HepG2 (cell line): ENCODE data around the gene HLF. TPM values are rescaled to one million over a fixed set of nuclear protein-coding genes. Genes with fewer than 3 reads are reported as not detected.
A peak's percentile ranks its signal among the peaks of the same experiment; 100 is the strongest.

Experiments used
- GTF2F1 ChIP-seq: fragments of 150-350 bp; IDR thresholded peaks from 2 replicates; pipeline ENCODE4 v1.6.1; 2014; ENCODE audit warnings: low read length
- HNRNPK ChIP-seq: fragments of 200-400 bp; formaldehyde crosslinking; IDR thresholded peaks from 2 replicates; pipeline ENCODE4 v1.6.1; 2018; ENCODE audit warnings: low read length, low read depth, moderate library complexity, mild to moderate bottlenecking; ENCODE audit not compliant: poor library complexity, severe bottlenecking
- HOXA5 ChIP-seq: sonication (generic); formaldehyde crosslinking; IDR thresholded peaks from 2 replicates; pipeline ENCODE4 v1.4.0; 2020; ENCODE audit warnings: missing genetic modification reagents
- KDM5A ChIP-seq: fragments of 200-600 bp; sonication (generic); IDR thresholded peaks from 2 replicates; pipeline ENCODE4 v1.7.0; 2018; ENCODE audit warnings: antibody characterized with exemption, mild to moderate bottlenecking, low read length, borderline replicate concordance
- MTERF4 ChIP-seq: sonication (generic); formaldehyde crosslinking; IDR thresholded peaks from 2 replicates; pipeline ENCODE4 v1.8.0; 2023; ENCODE audit warnings: mild to moderate bottlenecking, missing genetic modification reagents
- NONO ChIP-seq, 2 experiments: fragments of 450-650 bp in 1 of 2; sonication (generic) in 1 of 2; formaldehyde crosslinking in 1 of 2; IDR thresholded peaks in 1 of 2; conservative IDR thresholded peaks in 1 of 2; 2 replicates each; pipeline versions ENCODE4 v1.6.1 to v1.8.0; 2017 to 2022; ENCODE audit warnings: mild to moderate bottlenecking in 1 of 2, missing genetic modification reagents in 1 of 2, moderate library complexity in 1 of 2
- NR2F1 ChIP-seq, 2 experiments: fragments of 450-650 bp in 1 of 2; formaldehyde crosslinking in 1 of 2; IDR thresholded peaks; 2 replicates each; pipeline versions ENCODE4 v1.5.0 to v1.6.1; 2016 to 2020; ENCODE audit warnings: mild to moderate bottlenecking in 1 of 2, missing compliant biosample characterization in 1 of 2, missing genetic modification reagents in 1 of 2, moderate library complexity in 1 of 2
- NR2F6 ChIP-seq, 2 experiments: IDR thresholded peaks; 2 replicates each; pipeline ENCODE4 v1.6.1; 2016; ENCODE audit warnings: antibody characterized with exemption in 1 of 2, mild to moderate bottlenecking in 1 of 2
- RAD21 ChIP-seq: fragments of 450-650 bp; formaldehyde crosslinking; IDR thresholded peaks from 2 replicates; pipeline ENCODE4 v1.5.0; 2020; ENCODE audit warnings: mild to moderate bottlenecking
- RBFOX2 ChIP-seq: fragments of 200-400 bp; formaldehyde crosslinking; IDR thresholded peaks from 2 replicates; pipeline ENCODE4 v1.6.1; 2017; ENCODE audit warnings: low read depth, mild to moderate bottlenecking, low read length
- RNF2 ChIP-seq: fragments of 450-650 bp; conservative IDR thresholded peaks from 2 replicates; pipeline ENCODE4 v1.6.1; 2016; ENCODE audit warnings: low read depth
- SYNCRIP ChIP-seq: fragments of 200-400 bp; formaldehyde crosslinking; IDR thresholded peaks from 2 replicates; pipeline ENCODE4 v1.6.1; 2018; ENCODE audit warnings: mild to moderate bottlenecking, low read depth, low read length; ENCODE audit not compliant: insufficient read depth
- THAP11 ChIP-seq: IDR thresholded peaks from 2 replicates; pipeline ENCODE4 v1.6.1; 2016; ENCODE audit warnings: missing biosample characterization, missing genetic modification reagents
- ZBTB42 ChIP-seq: sonication (generic); formaldehyde crosslinking; IDR thresholded peaks from 2 replicates; pipeline ENCODE4 v1.5.0; 2020; ENCODE audit warnings: mild to moderate bottlenecking, missing genetic modification reagents
- ZIK1 ChIP-seq: sonication (generic); formaldehyde crosslinking; IDR thresholded peaks from 2 replicates; pipeline ENCODE4 v1.5.0; 2020; ENCODE audit warnings: mild to moderate bottlenecking, low read depth, missing genetic modification reagents, borderline replicate concordance
- ZNF138 ChIP-seq: sonication (generic); formaldehyde crosslinking; IDR thresholded peaks from 2 replicates; pipeline ENCODE4 v1.5.0; 2020; ENCODE audit warnings: mild to moderate bottlenecking, low read depth, missing genetic modification reagents
- ZNF512B ChIP-seq: sonication (generic); formaldehyde crosslinking; IDR thresholded peaks from 2 replicates; pipeline ENCODE4 v1.5.1; 2020; ENCODE audit warnings: missing genetic modification reagents, mild to moderate bottlenecking, borderline replicate concordance
- ZNF570 ChIP-seq: sonication (generic); formaldehyde crosslinking; IDR thresholded peaks from 2 replicates; pipeline ENCODE4 v1.4.0; 2020; ENCODE audit warnings: mild to moderate bottlenecking, missing genetic modification reagents, borderline replicate concordance
- ZNF589 ChIP-seq: sonication (generic); formaldehyde crosslinking; conservative IDR thresholded peaks from 2 replicates; pipeline ENCODE4 v1.8.0; 2022; ENCODE audit warnings: mild to moderate bottlenecking, moderate library complexity, missing genetic modification reagents
- ZNF878 ChIP-seq: sonication (generic); formaldehyde crosslinking; IDR thresholded peaks from 2 replicates; pipeline ENCODE4 v1.8.1; 2023; ENCODE audit warnings: mild to moderate bottlenecking, missing genetic modification reagents, moderate library complexity
- ZSCAN25 ChIP-seq: sonication (generic); formaldehyde crosslinking; IDR thresholded peaks from 2 replicates; pipeline ENCODE4 v1.8.0; 2022; ENCODE audit warnings: mild to moderate bottlenecking, missing genetic modification reagents
- polyA plus RNA-seq, 8 experiments: library from polyadenylated mRNA; depleted of rRNA in 3 of 8; stranded (reverse) in 7 of 8; unstranded in 1 of 8; fragments of >200 nt; fragmentation: Illumina TruSeq in 4 of 8; extraction: Trizol in 4 of 8; gene quantifications; 2 replicates each; pipeline versions ENCODE4 v1.2.1 to v1.2.3, GENCODE V29; 2011 to 2016; ENCODE audit warnings: low read depth in 4 of 8, missing spikeins in 1 of 8, mixed read lengths in 1 of 8; ENCODE audit not compliant: insufficient read depth in 1 of 8
- total RNA-seq, 5 experiments: library from RNA; depleted of rRNA; stranded (reverse); fragments of >200 nt; fragmentation: Illumina TruSeq; extraction: Trizol; gene quantifications; 2 replicates each; pipeline ENCODE4 v1.2.3, GENCODE V29; 2016; ENCODE audit warnings: low read depth in 1 of 5
- TF ChIP-seq, protein P1 (sequence below): sonication (generic); formaldehyde crosslinking; IDR thresholded peaks from 2 replicates; pipeline ENCODE4 v1.5.0; 2020; ENCODE audit warnings: missing genetic modification reagents

HLF gene
- total and polyA plus RNA-seq, 2 of the 13 experiments (the other 11 are each of a cell fraction or from before 2014, with no cell fraction given): 202 to 346 TPM

GRCh38 chr17:55284001-55284884 lies 19.5 kb downstream of the HLF start (continued):
- TF ChIP-seq MTERF4 (CRISPR knock-in tag) (no peak), RBFOX2 (peak; percentile 79), SYNCRIP (no peak), ZSCAN25 (CRISPR knock-in tag) (peak; percentile 89), ZNF512B (CRISPR knock-in tag) (no peak), ZNF570 (CRISPR knock-in tag) (peak; percentile 77; the same call in 1 of the 2 replicates), HOXA5 (peak; percentile 42; the same call in 1 of the 2 replicates), THAP11 (CRISPR knock-in tag) (peak; percentile 65; the same call in 1 of the 2 replicates), HNRNPK (no peak), NR2F1 (CRISPR knock-in tag; IDR thresholded peaks at IDR 0.05) (peak in 1 of 2 experiments; percentile 60; a peak in 1 of 4 replicates), GTF2F1 (no peak), ZIK1 (peak; percentile 77; the same call in 1 of the 2 replicates), RAD21 (CRISPR knock-in tag) (no peak), ZNF138 (CRISPR knock-in tag) (no peak), ZBTB42 (CRISPR knock-in tag) (no peak), NR2F6 (IDR thresholded peaks at IDR 0.05) (peak; percentile 79), NR2F6 (CRISPR knock-in tag; IDR thresholded peaks at IDR 0.05) (peak; percentile 92), ZNF589 (no peak), ZNF878 (CRISPR knock-in tag) (peak; percentile 96; the same call in 1 of the 2 replicates), KDM5A (peak; percentile 45; the same call in 1 of the 2 replicates), RNF2 (no peak), NONO (IDR thresholded peaks at IDR 0.05) (no peak), NONO (CRISPR knock-in tag; conservative IDR thresholded peaks at IDR 0.05) (peak; percentile 65)
- TF ChIP-seq, protein P1, sequence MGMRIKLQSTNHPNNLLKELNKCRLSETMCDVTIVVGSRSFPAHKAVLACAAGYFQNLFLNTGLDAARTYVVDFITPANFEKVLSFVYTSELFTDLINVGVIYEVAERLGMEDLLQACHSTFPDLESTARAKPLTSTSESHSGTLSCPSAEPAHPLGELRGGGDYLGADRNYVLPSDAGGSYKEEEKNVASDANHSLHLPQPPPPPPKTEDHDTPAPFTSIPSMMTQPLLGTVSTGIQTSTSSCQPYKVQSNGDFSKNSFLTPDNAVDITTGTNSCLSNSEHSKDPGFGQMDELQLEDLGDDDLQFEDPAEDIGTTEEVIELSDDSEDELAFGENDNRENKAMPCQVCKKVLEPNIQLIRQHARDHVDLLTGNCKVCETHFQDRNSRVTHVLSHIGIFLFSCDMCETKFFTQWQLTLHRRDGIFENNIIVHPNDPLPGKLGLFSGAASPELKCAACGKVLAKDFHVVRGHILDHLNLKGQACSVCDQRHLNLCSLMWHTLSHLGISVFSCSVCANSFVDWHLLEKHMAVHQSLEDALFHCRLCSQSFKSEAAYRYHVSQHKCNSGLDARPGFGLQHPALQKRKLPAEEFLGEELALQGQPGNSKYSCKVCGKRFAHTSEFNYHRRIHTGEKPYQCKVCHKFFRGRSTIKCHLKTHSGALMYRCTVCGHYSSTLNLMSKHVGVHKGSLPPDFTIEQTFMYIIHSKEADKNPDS (CRISPR knock-in tag): 0 out of 2 replicates have a peak, but pooled peaks have one; percentile 79
